GM21576 (cell line): ENCODE measurements around the gene SMOC2.

Experiments
- ATAC-seq: cut with Tn5 transposase; IDR thresholded peaks from one replicate; pipeline ENCODE4 v1.9.1; 2021; ENCODE audit warnings: mild to moderate bottlenecking, moderate library complexity; ENCODE audit not compliant: unreplicated experiment

Gene SMOC2

DNA sequence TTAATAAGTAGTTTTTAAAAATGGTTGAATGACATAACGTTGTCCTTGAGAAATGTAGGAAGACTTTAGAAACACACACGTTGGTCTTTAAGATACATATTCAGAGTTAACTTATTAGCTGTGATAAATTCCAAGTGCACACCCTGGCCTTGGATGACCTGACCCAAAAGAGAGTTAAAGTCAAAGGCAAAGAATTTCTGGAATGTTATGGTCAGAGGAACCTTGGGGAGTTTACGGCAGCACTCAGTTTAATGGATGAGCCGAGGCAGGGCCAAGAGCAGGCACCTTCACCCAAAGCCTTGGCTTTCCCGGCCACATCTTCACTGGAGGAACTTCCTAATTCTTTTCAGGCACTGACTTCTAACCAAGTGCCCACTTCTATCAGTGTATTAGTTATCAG is 200.5 kb downstream of the SMOC2 start:
- ATAC-seq: no peak

DNA sequence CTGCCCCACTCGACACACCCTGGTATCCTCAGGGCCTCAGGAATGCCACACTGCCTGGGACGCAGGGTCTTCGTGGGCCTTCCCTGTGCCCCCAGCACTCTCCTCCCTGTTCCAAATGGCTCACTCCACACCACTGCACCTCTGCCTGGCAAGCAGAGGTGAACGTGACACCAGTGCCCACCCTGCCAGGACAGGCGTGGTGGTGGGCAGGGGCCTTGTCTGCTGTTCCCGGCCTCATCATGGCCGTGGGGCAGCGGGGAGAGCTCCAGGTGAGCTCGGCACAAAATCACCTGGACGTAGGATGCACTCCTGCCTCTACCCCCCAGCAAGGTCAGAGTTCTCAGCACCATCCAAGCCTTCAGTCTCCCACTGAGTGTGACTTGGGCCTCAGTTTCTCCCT is 202.4 kb downstream of the SMOC2 start:
- ATAC-seq: no peak

DNA sequence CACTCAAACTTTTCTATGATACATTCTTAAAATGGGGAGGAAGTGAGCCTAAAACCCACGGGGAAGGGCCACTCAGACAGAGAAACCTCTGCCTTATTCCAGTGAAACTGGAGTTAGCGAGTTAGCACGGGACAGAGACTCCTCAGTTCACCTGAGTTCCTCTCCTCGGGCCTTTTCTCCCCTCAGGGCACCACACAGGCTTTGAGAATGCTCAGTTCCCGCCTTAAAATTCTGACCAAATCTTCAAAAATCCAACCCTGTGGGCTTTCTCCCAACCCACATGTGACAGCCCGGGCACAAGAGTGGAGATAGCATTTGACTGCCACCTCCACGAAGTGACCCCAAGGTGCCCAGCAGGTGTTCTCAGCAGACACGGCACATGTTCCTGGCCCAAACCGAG is 204.3 kb downstream of the SMOC2 start:
- no peak for ATAC-seq

DNA sequence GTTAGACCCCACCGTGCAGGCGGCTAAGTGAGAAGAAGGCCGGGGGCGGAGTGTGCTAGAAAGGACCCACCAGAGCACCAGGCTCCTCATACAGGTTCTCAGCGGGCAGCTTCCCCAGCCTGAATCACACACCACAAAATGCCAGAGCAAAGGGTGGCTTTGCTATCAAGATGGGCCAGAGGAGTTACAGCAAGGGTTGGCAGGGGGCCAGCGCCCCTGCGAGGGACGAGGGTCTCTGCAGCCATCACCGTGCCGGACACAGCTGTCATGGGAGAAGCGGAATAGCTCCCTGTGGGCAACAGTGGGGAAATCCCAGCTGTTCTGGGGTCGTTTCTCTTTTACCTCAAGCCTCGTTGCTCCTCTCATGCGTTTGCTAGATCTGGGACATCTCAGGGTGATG is 206.3 kb downstream of the SMOC2 start:
- ATAC-seq: no peak

DNA sequence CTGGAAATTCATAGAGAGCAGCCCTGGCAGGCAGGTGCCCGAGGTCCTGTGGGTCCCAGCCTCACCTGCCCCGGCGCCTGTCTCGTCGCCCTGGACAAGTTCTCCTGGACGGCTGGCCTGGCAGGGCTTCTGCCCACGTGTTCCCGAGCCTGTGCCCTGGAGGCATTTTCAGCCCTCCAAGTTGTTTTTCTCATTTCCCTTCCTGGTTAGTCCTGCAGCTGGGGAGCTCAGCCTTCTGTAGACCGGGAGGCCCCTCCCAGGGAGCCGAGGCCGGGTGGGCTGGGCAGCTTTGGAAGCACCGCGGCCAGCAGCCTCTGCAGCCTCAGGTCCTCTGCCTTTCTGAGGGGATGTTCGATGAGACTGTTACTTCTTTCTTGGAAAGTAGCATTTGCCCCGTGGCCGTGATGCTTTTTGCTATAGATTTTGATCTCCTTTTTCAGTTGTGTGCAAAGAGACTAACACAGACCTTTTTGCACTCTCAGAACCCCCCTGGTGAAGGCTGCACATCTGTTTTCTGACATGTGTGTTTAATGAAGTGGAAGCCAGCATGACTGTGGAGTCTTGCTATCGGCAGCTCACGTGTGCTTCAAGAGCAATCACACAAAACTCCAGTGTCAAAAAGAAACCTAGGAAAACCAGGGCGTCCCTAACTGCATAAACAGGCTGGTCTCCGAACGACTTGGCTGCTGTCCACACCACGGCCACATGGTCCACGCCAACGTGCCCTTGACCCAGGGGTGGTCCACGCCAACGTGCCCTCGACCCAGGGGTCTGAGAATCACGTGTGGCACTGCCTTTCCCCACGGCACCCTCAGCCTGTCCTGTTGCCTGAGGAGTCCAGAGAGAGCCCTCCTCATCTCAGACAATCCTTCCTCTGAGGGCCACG is 207.5 kb downstream of the SMOC2 start:
- no peak for ATAC-seq

DNA sequence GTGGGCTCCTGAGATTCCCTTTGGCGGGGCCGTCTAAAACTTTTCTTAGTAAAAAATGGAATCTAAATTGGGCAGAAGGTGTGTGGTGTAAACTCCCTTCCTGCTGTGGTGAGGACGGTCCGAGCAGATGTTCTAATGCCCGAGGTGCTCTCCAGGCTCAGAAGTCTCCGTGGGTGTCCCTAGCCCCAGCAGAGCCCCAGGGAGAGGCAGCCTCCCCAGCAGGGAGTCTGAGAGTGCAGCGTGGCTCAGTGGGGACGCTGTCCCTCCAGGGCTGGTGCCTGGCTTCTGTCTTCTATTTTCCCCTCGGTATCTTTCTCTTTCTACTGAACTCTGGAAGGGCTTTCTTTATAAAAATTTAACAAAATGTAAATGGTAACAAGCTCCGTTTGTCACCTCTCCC is 208.2 kb downstream of the SMOC2 start:
- no peak for ATAC-seq

DNA sequence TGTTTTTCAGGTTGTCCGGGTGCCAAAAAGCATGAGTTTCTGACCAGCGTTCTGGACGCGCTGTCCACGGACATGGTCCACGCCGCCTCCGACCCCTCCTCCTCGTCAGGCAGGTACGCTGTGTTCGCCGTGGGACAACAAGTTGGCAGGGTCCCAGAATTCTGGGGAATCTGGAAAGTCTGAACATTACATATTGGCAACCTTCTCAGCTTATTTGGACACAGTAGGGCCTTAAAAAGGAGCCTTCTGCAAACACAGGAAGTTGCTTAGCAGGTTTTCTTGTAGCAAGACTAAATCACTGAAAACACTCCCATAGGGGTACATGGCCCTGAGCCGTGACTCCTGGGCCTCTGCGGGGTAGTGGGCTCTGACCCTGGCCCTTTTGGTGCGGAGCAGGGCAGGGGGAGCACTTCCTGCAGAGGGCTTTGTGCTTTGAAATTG is 209.7 kb downstream of the SMOC2 start:
- ATAC-seq: no peak

DNA sequence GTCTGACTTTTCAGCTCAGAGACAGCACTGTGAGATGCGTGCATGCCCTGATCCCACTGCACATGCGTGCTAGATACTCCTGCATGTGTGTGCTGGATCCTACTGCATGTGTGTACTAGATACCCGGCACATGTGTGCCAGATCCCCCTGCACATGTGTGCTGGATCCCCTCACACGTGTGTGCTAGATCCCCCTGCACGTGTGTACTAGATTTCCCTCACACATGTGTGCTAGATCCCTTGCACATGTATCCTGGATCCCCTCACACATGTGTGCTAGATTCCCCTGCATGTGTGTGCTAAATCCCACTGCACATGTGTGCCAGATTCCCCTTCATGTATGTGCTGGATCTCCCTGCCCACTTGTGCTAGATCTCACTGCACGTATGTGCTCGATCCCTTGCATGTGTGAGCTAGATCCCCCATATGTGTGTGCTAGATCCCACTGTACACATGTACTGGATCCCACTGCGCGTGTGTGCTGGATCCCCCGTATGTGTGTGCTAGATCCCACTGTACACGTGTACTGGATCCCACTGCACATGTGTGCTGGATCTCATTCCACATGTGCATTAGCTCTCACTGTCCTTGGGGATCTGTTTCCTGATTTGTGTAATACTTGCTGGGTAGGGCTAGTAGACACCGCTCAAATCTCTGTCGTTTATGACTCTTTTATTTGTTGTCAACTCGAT is 214.6 kb downstream of the SMOC2 start:
- no peak for ATAC-seq

DNA sequence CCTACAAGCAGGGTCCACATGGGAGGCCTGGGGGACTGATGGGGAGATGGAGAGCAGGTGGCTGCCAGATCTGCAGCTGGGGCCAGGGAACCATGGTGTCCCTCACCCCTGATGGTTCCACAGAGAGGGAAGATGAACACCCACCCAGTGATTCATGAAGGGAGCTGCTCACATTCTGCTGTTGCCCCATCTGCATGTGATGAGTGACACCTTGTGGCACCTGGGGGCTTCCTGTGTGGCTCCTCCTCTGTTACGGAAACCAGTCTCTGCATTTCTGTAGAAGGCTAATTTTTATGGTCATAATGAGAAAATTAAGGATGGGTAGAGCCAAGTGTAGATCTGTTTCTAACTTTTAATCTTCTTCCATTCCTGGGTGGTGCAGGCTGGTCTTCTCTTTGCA is 217.1 kb downstream of the SMOC2 start:
- no peak for ATAC-seq

DNA sequence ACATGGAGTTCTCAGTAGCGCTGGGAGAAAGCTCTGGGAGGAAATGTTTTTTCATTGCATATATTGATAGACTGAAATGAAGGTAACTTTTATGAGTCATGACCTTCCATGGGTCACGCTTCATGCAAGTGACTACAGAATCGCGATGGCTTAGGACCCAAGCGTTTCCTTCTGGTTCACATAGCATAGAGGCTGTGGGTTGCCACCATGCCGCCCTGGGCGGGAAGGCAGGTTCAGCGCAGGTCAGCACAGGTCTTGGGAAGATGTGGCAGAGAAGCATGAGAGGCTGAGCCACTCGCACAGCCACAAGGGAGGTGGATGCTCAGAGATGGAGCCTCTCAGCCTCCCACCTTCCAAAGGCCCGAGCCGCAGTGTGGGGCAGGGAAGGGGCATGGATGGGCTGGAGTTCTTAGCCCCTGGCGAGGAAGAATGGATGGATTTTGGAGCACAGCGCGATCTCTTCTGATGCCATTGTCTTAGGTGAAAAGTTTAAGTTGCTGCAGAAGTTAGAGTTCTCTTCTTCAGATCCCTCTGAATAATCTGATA is 219.5 kb downstream of the SMOC2 start:
- no peak for ATAC-seq

DNA sequence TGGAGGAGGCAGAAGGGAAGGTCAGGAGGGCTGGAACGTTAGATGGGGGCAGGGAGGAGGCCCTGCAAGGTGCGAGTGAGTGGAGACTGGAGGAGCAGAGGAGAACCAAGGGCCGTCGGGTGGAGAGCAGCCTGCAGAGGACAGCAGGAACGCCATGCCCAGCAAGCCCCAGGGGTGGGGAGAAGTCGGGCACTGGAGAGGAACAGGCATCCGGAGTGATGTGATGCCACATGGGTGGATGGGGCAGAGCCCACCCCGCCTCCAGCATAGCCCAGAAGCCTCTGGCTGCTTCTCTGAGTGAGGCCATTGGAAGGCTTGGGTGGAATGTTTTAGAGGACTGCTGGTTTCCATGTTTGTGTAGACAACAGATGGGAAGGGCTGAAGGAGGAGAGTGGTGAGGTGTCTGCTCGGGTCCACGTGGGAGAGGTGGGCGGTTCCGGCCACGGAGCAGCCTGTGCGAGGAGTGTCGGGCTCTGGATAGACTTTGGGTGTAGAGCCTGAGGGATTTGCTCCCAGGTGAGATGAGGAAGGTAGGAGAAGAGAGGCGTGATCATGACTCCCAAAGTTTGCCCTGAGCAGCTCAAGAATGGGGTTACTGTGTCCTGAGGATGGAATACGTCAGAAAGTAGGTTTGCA is 221.4 kb downstream of the SMOC2 start:
- no peak for ATAC-seq

DNA sequence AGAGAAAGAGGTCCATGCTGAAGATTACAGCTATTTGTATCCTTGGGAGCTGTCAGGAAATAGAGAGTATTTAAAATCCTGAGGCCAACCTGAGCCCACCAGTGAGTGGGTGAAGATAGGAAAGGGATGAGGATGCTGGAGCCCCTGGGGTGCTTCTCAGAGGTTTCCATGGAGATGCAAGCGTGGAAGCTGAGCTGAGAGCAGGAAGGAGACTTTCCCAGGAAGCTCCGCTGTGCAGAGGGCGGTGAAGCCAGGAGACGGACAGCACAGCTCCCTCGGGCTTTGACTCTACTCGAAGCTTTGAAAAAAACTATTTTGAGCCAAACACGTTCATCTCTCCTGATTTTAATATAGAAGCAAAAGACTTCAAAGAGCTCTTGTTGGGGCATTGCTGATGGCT is 222.1 kb downstream of the SMOC2 start:
- ATAC-seq: no peak

DNA sequence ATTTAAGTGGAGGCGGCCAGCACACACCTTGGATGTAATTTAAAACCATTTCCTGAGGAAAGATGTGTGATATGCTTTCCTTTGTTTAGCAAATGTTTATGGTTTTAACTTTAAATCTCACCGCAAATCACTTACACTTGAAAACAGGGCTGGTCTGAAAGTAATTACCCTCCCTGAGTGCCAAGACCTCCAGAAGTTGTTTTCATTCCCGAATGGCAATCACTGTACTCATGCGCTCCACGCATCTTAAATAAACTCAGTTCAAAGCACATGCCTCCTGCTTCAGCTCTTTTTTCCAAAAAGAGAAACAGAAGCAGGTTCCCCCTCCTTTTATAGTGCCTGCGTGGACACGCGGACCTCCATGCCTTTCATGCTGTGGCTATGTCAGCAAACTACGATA is 224.0 kb downstream of the SMOC2 start:
- no peak for ATAC-seq

DNA sequence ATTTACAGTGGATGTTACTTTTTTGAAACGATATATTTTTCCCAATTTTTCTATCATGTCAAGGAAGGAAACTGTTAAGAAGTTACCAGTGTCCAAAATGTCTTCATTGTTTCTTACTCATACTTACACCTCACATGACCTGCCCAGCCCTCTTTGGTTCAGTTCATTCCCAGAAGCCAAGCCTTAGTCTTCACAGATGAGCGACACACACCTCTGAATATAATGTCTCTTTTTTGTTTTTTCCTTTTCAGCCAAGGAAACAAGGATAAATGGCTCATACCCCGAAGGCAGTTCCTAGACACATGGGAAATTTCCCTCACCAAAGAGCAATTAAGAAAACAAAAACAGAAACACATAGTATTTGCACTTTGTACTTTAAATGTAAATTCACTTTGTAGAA is 225.2 kb downstream of the SMOC2 start:
- ATAC-seq: no peak

DNA sequence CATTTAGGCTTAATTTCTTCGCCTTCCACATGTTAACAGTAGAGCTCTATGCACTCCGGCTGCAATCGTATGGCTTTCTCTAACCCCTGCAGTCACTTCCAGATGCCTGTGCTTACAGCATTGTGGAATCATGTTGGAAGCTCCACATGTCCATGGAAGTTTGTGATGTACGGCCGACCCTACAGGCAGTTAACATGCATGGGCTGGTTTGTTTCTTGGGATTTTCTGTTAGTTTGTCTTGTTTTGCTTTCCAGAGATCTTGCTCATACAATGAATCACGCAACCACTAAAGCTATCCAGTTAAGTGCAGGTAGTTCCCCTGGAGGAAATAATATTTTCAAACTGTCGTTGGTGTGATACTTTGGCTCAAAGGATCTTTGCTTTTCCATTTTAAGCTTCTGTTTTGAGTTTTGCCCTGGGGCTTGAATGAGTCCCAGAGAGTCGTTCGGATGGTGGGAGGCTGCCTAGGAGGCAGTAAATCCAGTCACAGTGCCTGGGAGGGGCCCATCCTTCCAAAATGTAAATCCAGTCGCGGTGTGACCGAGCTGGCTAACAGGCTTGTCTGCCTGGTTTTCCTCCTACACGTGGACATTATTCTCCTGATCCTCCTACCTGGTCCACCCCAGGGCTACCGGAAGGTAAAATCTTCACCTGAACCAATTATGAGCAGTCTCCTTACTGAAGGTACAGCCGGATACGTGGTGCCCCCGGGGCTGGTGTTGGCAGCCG is 225.9 kb downstream of the SMOC2 start:
- ATAC-seq: no peak

DNA sequence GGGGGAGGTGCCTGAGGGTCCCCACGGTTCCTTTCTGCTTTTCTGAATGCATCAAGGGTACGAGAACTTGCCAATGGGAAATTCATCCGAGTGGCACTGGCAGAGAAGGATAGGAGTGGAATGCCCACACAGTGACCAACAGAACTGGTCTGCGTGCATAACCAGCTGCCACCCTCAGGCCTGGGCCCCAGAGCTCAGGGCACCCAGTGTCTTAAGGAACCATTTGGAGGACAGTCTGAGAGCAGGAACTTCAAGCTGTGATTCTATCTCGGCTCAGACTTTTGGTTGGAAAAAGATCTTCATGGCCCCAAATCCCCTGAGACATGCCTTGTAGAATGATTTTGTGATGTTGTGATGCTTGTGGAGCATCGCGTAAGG is 226.4 kb downstream of the SMOC2 start:
- no peak for ATAC-seq

DNA sequence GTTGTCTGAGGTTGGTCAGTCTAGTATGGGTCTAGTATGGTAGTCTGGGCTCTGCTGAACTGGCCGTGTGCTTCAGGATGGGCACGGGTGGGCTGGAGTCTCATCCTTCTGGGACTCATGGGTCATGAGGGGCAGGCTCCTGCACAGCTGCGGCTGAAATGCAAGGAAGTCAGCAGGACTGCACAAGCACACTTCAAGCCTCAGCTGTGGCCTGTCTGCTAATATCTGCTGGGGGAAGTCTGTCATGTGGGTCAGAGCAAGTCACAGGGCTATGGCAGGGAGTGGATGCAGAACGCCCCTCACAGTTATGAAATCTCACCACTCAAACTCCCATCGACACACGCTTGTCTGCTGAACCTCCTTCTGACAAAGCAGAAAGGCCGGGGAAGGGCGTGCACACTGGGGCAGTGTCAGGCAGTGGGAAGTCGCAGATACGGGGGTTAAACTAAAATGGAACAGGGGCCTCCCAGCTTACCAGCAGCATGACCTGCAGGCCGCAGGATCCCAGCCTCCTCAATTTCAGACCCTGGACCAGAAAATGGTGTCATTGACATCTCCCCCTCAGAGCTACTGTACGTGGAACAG is 229.5 kb downstream of the SMOC2 start:
- ATAC-seq: no peak

DNA sequence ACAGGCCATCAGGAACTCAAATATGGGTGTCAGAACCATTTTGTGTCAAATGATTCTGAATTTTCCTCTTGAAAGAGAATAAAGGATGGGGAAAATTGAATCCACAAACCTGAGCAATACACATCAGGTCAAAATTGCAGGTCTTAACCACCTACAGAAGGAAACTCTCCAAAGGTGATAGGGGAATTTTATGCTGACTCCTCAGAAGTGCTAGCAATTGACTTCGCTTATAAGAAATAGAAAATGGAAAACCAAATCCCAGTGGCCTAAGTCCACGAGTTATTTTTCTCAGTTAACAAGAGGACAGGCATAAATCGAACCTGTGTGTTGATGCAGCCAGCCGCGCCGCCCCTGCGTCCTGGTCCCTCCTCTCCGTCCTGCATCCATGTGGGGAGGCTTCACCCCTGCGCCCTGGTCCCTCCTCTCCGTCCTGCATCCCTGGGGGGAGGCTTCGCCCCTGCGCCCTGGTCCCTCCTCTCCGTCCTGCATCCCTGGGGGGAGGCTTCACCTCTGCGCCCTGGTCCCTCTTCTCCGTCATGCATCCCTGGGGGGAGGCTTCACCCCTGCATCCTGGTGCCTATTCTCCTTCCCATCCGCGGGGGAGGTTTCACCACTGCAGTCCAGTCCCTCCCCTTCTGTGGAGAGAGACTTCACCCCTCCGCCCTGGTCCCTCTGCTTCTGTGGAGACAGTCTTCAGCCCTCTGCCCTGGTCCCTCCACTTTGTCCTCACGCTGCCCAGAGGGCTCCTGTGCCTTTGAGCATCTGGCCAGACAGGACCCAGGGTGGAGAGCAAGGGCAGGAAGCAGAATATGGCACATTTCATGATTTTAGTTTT is 230.3 kb downstream of the SMOC2 start:
- no peak for ATAC-seq

DNA sequence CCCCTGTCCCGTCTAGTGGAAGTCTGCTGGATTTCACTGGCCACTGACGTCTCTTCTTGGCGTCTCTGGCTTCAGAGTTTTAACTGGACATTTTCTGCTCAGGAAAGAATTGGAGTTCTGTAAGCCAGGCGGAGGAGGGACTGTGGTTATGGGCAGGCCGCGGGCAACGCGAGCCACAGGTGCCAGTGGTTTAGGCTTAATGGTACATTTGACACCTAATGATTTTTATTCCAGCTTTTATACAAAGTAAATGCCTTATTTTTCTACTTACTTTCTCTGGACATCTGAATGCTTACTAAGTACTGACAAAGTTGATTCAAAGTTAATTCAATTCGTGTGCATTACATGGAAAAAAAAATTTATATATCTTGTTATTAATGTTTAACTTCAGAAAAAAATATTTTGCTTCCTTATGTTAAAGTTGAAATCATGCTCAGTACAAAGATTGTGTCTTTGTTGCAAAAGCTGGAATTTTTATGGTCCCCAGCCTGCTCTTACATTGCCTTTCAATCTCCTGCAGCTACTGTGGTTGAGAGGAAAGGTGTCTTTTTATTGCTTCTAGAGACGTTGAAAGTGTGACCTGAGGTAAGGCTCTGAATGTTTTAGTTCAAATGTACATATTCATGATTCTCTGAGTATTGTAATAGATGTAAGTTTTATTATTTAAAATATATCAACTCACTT is 231.0 kb downstream of the SMOC2 start:
- ATAC-seq: no peak
